Measurements from ENCODE around the gene DENND1A. TPM values are rescaled to one million over a fixed set of nuclear protein-coding genes. Genes with fewer than 3 reads are reported as not detected.

Gene DENND1A
- total and polyA plus RNA-seq, 2 of the 13 experiments (the other 11 are each of a cell fraction or from before 2014, with no cell fraction given), result 14.8 to 30.1 TPM

- ChIA-PET POLR2A (no interaction called here), CTCF (ENCODE audit: low intra/inter-chr PET ratio, low total read pairs) (no interaction called here)
- DNase-seq (ENCODE audit: low spot score) (no peak), FAIRE-seq (no peak), ATAC-seq (no peak)
- in situ Hi-C loops (cut with HindIII; ENCODE audit: extremely low pct_ligation_motif_present, low pct_unique_long_range_greater_than_20kb) (no loop called here), intact Hi-C loops (cut with micrococcal nuclease; ENCODE audit: unreplicated experiment) (no loop called here)
- no peak overlapping the region for H3K9ac ChIP-seq (ENCODE audit: insufficient read depth, low read depth, low read length)
- peaks cover 12% of the 10 kb centered on the region; the same call in 1 of the 2 replicates for H3K4me1 ChIP-seq (ENCODE audit: insufficient read depth, low read length)
- no peak overlapping the region for H3K4me2 ChIP-seq (ENCODE audit: low read depth, low read length)
- BruUV-seq (replicated peaks), result no TSS peak
- H3K9me3 ChIP-seq (ENCODE audit: low read length), result peaks cover 6% of the 10 kb centered on the region
- H3K27me3 ChIP-seq (ENCODE audit: control insufficient read depth in 1 of 2, insufficient read depth in 2 of 2, low read length in 2 of 2), result no peaks in the 10 kb centered on the region; a peak in 1 of 5 replicates
- 96% methylated on average over 7 of the region's 7 CpGs for WGBS (ENCODE audit: low lambda C conversion rate)
- H2AFZ ChIP-seq (ENCODE audit: low read length), result no peak overlapping the region
- 0 out of 5 replicates have a peak, but pooled peaks cover 0 to 3% of the 10 kb centered on the region in 2 experiments for H3K36me3 ChIP-seq (replicated peaks in 1 of 2; ENCODE audit: control insufficient read depth in 1 of 2, insufficient read depth in 2 of 2, low read length in 2 of 2)
- TF ChIP-seq KDM5A (IDR thresholded peaks at IDR 0.05; ENCODE audit: borderline replicate concordance, low read length) (no peak), ZNF713 (CRISPR knock-in tag; IDR thresholded peaks at IDR 0.05) (no peak), DNMT3B (CRISPR knock-in tag; conservative IDR thresholded peaks at IDR 0.05) (no peak), ZNF564 (CRISPR knock-in tag; IDR thresholded peaks at IDR 0.05) (no peak), REL (CRISPR knock-in tag; conservative IDR thresholded peaks at IDR 0.05) (no peak), TBX2 (CRISPR knock-in tag; IDR thresholded peaks at IDR 0.05; ENCODE audit: borderline replicate concordance) (no peak), ZNF180 (CRISPR knock-in tag; IDR thresholded peaks at IDR 0.05; ENCODE audit: borderline replicate concordance, low read depth) (no peak), ZNF615 (CRISPR knock-in tag; IDR thresholded peaks at IDR 0.05; ENCODE audit: borderline replicate concordance) (no peak), NR1H2 (CRISPR knock-in tag; IDR thresholded peaks at IDR 0.05; ENCODE audit: borderline replicate concordance, low read depth) (no peak), ZNF329 (CRISPR knock-in tag; IDR thresholded peaks at IDR 0.05; ENCODE audit: low read depth) (no peak), AGO1 (IDR thresholded peaks at IDR 0.05; ENCODE audit: low read depth, low read length, poor library complexity, severe bottlenecking) (no peak), NFIC (IDR thresholded peaks at IDR 0.05; ENCODE audit: low read length) (no peak), ZFY (CRISPR knock-in tag; IDR thresholded peaks at IDR 0.05) (no peak), ZNF484 (CRISPR knock-in tag; IDR thresholded peaks at IDR 0.05; ENCODE audit: borderline replicate concordance, low read depth) (no peak), SATB2 (CRISPR knock-in tag; IDR thresholded peaks at IDR 0.05) (no peak), ZNF207 (IDR thresholded peaks at IDR 0.05; ENCODE audit: borderline replicate concordance) (no peak)
- H3K4me3 ChIP-seq (replicated peaks in 1 of 3; ENCODE audit: insufficient read depth in 1 of 3, low read depth in 2 of 3, low read length in 3 of 3), result no peak overlapping the region
- no peak overlapping the region for H3K27ac ChIP-seq (ENCODE audit: extremely low read length, insufficient read depth, low read length)
- no peaks in the 10 kb centered on the region; the same call in none of the 2 replicates for H4K20me1 ChIP-seq (ENCODE audit: insufficient read depth, low read length)
- H3K79me2 ChIP-seq (ENCODE audit: insufficient read depth, low read length), result peaks cover 21% of the 10 kb centered on the region
Observed at GRCh38 chr9:123823194-123823947, 106.6 kb downstream of the DENND1A start.
